Pons (tissue), 1 donor: Measurements from ENCODE around the gene NR2C2AP.
"Not testable (repeated sequence)": the region's sequence is repeated elsewhere in the genome, so short reads cannot be mapped to it uniquely, and the experiment has no call there.

Source experiments
- DNase-seq: peaks from one replicate; pipeline ENCODE4 v3.0.0-alpha.2; 2016; ENCODE audit warnings: low spot score

NR2C2AP gene

DNA sequence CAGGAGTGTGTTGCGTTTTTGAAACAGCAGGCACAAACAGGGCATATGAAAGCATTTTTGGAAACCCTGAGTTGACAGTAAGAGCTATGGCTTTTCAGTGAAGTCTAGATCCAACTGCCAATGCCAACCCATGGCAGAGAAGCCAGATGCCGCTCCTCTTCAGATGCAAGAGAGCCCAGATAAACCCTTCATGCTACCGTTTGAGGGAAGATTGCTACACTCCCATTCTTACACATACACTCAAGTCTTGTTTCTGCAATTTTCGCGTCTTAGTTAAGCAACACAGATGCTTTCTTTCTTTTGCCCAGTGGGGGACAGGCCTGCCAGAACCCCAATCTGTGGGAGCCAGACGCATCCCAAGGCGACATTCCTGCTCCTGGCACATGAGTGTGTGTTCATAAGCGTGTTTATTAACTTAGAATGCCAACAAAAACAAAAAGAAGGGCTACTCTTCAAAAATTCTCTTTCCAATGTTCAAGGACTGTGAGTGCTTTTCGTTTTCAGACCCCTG lies 21.7 kb downstream of the NR2C2AP start:
- DNase-seq, result no peak

- no peak for DNase-seq
Measured at GRCh38 chr19:19179548-19180441, 23.4 kb downstream of the NR2C2AP start.

GRCh38 chr19:19176950-19177349 lies 26.3 kb downstream of the NR2C2AP start:
- no peak for DNase-seq

DNA sequence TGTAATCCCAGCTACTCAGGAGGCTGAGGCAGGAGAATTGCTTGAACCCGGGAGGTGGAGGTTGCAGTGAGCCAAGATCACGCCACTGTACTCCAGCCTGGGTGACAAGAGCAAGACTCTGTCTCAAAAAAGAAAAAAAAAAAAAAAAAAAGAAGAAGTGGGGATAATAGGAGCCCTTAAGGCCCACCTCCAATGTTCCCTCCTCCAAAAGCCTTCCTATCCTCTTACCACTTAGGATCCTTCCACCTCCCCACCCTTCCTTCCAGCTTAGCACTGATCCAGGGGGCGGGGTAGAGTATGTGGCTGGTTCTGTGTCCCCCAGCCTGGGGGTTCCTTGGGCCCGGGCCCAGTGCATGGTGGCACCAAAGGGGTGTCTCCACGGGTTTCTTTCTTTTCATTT lies 30.0 kb downstream of the NR2C2AP start:
- not testable (repeated sequence) for DNase-seq

DNA sequence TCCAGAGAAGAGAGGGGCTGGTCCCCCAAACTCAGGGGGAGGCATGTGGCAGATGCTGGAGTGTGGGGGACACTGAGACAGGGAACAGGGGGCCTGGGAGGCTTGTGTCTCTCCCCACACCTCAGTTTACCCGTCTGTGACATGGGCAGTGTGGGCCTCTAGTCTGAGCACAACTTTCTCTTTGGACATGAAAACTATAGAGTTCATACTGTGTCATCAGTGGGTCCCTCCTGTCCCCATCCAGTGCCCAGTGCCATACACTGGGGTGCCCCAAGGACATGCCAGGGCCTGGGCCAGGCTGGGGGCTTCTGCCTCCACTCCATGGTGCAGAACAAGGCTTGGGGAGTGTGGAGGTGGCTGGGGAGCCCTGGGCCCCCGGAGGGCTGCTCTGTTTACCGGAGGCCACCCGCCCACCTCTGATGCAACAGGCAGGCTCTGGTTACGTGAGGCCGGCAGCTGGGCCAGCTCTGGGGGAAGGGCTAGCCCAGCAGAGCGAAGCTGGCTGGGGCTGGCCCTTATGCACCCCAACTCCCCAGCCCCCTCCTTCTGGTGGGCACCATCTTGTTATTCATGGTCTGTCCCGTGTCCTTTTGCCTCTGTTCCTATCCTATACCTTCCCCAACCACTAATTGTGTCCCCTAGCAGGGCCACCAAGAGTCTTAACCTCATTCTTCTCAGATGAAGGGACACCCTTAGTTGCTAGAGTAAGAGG lies 31.2 kb downstream of the NR2C2AP start:
- DNase-seq, result no peak

DNA sequence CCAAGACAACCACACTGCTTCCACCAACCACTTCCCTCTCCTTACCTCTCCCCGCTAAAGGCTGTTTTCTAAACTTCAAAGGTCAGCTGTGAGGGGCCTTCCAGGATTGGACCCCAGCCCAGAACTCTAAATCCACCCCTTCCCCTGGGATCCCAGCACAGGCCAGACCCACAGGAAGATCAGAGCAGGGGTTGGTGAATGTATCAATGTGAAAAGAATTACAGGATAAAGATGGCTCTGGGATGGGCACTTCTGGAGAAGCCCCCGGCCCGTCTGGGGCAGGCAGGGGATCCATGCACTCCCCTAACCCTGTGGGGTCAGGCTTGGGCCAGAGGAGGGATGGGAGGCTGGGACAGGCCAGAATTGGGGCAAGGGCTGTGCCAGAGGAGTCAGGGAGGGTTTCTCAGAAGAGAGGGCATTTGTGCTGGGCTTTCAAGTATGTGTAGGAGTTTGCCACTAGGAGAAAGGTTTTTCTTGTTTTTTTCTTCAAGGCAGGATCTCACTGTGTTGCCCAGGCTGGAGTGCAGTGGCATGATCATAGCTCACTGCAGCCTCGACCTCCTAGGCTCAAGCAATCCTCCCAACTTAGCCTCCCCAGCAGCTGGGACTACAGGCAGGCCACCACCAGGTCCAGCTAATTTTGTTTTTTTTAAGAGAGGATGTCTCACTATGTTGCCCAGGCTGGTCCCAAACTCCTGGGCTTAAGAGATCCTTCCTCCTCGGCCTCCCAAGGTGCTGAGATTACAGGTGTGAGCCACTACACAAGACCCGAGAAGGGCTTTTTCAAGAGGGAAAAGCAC lies 32.1 kb downstream of the NR2C2AP start:
- DNase-seq, result no peak

DNA sequence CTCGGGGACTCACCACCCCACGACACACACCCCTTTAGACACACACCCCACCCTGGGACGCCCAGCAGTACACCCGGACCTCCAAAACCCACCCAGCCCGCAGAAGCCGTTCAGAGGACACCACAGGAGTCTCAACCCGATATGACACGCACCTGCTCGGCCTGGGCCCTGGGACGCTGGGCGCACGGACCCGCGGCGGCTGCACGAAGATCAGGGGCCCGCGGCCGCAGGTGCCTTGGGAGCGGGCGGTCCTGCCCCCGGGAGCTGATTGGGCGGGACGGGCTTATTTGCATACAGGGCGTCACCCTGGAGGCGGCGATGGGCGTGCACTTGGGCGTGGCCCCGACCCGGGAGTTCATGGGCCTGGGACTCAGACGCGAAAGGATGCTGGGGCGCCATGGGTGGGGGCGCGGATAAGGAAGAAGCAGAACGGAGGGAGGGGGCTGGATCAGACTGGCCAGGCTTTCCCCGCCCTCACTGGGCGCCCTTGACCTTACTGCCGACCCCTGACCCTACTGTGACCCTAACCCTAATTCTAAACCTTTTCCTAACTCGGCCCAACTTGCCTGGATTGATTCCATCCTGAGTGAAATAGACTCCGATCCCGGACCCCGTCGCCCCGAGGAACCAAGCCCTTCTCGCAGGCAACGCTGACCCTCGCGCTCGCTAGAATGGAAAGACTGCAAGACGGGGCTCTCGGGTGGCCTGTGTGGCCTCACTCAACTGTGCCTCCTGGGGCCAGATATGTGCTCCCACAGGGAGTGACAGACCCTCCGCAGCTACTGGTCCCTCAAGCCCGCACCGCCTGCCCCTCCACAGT lies 33.0 kb downstream of the NR2C2AP start, which contains the start of gene MEF2B:
TSS of gene MEF2B (minus strand) at position 211 of the 820 bp plus-strand sequence. CDS start 19,528 bp downstream, outside the sequence.
- DNase-seq, result no peak

DNA sequence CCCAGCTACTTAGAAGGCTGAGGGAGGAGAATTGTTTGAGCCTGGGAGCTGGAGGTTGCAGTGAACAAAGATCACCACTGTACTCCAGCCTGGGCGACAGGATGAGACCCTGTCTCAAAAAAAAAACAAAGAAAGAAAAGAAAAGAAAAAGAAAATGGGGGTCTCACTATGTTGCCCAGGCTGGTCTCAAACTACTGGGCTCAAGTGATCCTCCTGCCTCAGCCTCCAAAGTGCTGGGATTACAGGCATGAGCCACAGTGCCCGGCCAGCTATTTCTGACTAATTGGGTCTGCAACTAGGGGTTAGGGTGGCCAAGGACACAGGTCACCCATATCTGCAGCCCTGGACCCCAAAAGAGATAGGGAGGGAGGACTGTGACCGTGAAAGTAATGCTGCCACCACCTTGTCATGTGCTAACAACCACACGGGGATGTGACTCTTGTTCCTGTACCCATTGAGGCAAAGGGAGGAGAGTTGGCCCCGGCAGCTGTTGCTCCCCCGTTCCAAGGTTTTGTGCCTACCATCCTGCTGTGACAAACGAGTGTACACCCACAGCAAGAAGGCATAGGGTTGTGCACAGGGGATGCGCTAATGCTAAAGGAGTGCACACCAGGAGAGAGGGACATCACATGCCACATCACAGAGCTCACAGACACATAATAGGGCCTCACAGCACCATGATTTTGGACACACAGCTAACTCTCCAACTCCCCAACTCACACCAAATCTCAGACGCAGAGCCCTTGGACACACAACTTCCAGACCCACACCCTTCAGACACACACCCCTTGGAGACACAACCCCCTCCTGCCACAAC lies 33.8 kb downstream of the NR2C2AP start:
- no peak for DNase-seq

GRCh38 chr19:19167612-19168011 lies 35.6 kb downstream of the NR2C2AP start:
- no peak for DNase-seq

DNA sequence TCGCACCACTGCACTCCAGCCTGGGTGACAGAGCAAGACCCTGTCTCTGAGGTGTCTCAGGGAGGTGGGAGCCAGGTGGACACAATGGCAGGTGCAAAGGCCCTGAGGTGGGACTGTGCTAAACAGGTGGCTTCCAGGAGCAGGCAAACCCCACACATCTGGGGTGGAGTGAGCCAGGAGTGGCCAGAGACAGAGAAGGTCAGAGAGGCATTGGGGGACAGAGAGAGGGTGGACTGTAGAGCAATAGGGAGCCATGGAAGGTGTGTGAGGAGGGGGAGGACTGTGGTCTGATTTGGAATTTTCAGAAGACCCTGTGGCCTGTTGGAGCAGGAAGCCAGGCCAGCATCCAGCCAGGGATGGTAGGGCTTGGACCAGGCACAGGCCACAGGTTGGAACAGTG lies 37.8 kb downstream of the NR2C2AP start:
- no peak for DNase-seq

DNA sequence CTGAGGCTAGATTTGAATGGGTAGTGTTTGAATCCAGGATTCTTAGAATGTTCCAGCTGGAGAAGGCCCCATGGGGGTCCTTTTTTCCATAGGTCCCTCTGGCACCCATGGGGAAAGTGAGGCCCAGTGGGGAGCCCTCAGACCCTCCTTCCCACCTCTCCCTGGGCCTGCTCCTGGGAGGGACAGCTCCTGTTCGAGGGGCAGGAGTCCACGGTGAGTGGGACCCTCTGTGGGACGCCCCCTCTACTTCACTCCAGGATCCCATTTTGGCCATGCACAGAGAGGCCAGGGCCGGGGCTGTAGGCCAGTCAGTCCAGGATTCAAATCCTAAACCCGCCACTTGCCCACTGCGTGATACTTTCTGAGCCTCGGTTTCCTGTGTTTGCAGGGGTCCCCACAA lies 40.7 kb downstream of the NR2C2AP start:
- no peak for DNase-seq

DNA sequence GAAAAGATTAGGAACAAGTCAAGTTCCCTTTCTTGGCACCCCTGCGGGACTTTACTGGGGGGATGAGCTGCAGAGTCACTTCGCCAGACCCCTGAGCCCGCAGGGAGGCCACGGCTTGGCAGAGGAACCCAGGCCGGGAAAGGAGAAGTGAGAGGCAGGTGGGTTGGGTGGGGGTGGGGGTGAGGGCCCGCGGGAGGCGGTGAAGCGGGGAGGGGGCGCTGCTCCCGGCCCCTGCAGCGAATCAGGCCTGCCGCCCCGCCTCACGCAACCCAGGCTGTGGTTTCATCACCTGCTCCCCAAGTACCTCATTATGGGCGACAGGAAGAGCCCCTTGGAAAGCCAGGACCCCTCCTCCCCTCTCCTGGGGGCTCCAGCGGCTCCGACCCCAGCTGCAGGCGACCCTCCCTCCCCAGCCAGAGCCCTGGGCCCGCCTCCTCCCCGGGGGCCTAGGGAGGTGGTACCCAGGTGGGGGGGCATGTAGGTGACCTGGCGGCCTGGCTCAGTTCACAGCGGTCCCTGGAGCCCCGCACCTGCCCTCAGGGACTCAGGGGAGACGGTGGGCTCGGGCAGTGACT lies 42.7 kb downstream of the NR2C2AP start:
- DNase-seq, result no peak

GRCh38 chr19:19159534-19159933 lies 43.7 kb downstream of the NR2C2AP start:
- DNase-seq, result no peak

DNA sequence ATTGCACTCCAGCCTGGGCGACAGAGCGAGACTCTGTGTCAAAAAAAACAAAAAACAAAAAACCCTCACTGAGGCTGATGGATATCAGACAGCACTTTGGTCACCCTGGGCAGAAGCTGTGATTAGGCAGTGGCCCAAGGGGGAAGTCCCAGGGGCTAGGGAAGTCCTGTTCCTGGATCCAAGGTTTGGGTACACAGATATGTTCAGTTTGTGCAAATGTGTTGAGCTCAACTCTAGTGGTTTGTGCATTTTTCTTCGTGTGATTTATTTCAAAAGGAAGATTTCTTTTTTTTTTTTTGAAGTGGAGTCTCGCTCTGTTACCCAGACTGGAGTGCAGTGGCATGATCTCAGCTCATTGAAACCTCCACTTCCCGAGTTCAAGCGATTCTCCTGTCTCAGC lies 45.4 kb downstream of the NR2C2AP start:
- DNase-seq, result no peak

DNA sequence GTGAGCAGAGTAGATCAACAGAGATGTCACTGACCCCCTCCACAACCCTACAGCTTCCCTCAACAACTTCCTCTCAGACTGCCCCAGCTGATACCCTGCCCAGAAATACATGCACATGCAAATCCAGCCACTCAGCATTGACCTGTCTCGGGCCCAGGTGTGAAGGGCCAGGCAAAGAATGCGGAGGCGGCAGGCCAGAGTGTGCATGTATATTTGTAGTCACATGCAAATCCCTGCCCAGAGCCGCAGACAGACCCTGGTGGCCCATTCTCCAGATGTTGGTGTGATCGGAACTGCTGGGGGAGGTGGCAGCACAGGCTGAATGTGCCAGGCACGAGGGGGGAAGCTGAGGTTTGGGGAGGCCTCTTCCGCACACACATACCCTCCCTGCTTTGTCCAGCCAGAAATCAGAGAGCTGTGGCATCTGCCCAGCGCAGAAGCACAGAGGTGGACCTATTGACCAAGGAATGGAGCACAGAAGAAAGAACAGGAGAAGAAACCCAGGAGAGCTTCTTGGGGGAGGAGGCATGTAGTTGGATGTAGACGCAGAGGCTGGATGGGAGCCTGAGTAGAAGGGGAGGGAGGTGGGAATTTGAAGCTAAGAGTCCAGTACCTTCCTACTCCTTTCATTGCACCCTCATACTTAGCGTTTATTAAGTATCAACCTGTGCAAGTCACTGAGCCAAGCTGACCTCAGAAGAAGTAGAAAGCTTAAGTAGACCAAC lies 47.6 kb downstream of the NR2C2AP start:
- no peak for DNase-seq

DNA sequence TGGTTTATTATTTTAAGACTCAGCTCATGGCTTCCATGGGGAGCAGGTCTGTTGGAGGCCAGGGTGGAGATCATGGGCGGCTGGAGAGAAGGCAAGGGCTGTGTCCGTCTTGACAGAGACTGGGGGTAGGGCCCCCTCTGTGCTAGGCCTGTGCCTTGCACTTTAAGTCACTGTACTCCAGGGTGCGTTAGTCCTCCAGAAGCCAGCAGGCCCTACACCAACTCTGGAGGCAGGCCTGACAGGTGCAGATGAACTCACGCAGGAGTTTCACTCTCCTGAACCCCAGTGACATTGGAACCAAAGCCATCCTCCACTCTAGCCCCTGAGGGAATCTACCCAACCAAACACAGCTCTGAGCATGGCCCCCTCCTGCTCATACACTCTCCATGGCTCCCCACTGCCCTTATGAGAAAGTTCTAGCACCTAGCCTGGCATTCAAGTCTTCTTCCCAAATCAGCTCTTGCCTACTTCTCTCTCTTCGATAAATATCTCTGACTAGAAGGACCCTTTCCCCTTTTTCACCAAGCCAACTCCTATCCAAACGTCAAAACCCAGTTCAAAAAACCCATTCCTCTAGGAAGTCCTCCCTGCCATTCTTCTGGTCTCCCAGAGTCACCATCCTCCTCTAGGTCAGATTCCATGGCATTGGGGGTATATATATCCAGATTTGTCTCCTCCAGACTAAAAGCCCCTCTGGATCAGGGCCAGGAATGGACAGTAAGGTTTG lies 48.3 kb downstream of the NR2C2AP start:
- no peak for DNase-seq

GRCh38 chr19:19152668-19153384 lies 50.4 kb downstream of the NR2C2AP start:
- DNase-seq, result no peak

DNA sequence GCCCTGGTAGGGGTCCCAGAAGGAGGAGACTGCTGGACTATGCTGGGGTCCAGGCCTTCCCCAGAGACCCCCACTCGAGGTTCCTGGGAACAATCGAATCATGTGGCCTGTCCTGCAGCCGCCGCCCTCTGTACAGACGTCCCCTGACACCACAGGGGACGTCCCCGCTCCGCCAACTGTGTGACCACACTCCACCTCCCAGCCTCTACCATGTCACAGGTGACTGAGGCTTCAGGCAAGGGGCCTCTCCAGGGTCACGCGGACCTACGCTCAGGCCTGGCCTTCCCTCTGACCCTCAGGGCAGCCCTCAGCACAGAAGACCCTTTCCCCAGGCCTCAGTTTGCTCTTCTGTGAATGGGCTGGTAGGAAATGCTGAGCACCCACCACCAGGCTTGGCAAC lies 51.8 kb downstream of the NR2C2AP start:
- no peak for DNase-seq
